ENCODE measurements around the gene EIF3B. TPM values are rescaled to one million over a fixed set of nuclear protein-coding genes. Genes with fewer than 3 reads are reported as not detected.
"Not testable (repeated sequence)": the region's sequence is repeated elsewhere in the genome, so short reads cannot be mapped to it uniquely, and the experiment has no call there.

EIF3B gene
- total and polyA plus RNA-seq, 4 donors: 27.4 to 98.8 (median 60.8) TPM

DNA sequence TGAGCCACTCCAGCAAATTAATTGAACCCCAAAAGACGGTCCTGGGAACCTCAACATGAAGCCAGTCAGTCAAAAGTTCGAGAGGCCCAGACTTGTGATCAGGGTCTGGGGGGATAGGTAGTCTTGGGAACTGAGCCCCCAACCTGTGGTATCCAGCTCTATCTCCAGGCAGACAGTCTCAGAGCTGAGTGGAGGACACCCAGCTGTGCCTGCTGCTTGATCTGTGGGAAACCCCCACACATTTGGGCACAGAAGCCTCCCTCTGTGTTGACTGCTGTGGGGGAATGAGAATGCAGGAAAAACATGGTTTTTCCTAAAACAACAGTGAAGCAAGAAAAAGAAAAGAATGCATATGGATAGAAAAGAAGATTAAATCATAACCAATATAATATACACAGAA, 24.1 kb upstream of the EIF3B start:
- TF ChIP-seq, protein P1, sequence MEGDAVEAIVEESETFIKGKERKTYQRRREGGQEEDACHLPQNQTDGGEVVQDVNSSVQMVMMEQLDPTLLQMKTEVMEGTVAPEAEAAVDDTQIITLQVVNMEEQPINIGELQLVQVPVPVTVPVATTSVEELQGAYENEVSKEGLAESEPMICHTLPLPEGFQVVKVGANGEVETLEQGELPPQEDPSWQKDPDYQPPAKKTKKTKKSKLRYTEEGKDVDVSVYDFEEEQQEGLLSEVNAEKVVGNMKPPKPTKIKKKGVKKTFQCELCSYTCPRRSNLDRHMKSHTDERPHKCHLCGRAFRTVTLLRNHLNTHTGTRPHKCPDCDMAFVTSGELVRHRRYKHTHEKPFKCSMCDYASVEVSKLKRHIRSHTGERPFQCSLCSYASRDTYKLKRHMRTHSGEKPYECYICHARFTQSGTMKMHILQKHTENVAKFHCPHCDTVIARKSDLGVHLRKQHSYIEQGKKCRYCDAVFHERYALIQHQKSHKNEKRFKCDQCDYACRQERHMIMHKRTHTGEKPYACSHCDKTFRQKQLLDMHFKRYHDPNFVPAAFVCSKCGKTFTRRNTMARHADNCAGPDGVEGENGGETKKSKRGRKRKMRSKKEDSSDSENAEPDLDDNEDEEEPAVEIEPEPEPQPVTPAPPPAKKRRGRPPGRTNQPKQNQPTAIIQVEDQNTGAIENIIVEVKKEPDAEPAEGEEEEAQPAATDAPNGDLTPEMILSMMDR (IDR thresholded peaks at IDR 0.05; ENCODE audit: low read depth, low read length, missing input control): no peak
- TF ChIP-seq, protein P2, sequence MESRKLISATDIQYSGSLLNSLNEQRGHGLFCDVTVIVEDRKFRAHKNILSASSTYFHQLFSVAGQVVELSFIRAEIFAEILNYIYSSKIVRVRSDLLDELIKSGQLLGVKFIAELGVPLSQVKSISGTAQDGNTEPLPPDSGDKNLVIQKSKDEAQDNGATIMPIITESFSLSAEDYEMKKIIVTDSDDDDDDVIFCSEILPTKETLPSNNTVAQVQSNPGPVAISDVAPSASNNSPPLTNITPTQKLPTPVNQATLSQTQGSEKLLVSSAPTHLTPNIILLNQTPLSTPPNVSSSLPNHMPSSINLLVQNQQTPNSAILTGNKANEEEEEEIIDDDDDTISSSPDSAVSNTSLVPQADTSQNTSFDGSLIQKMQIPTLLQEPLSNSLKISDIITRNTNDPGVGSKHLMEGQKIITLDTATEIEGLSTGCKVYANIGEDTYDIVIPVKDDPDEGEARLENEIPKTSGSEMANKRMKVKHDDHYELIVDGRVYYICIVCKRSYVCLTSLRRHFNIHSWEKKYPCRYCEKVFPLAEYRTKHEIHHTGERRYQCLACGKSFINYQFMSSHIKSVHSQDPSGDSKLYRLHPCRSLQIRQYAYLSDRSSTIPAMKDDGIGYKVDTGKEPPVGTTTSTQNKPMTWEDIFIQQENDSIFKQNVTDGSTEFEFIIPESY (IDR thresholded peaks at IDR 0.05): no peak
- TF ChIP-seq TAF1 (conservative IDR thresholded peaks at IDR 0.05): no peak
- no peak for TF ChIP-seq SP1 (IDR thresholded peaks at IDR 0.05)
- TF ChIP-seq JUND (IDR thresholded peaks at IDR 0.05): no peak
- TF ChIP-seq GABPA (IDR thresholded peaks at IDR 0.05 in 1 of 2, conservative IDR thresholded peaks at IDR 0.05 in 1 of 2): no peak
- TF ChIP-seq, protein P3, sequence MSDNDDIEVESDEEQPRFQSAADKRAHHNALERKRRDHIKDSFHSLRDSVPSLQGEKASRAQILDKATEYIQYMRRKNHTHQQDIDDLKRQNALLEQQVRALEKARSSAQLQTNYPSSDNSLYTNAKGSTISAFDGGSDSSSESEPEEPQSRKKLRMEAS (IDR thresholded peaks at IDR 0.05): no peak
- TF ChIP-seq, protein P4, sequence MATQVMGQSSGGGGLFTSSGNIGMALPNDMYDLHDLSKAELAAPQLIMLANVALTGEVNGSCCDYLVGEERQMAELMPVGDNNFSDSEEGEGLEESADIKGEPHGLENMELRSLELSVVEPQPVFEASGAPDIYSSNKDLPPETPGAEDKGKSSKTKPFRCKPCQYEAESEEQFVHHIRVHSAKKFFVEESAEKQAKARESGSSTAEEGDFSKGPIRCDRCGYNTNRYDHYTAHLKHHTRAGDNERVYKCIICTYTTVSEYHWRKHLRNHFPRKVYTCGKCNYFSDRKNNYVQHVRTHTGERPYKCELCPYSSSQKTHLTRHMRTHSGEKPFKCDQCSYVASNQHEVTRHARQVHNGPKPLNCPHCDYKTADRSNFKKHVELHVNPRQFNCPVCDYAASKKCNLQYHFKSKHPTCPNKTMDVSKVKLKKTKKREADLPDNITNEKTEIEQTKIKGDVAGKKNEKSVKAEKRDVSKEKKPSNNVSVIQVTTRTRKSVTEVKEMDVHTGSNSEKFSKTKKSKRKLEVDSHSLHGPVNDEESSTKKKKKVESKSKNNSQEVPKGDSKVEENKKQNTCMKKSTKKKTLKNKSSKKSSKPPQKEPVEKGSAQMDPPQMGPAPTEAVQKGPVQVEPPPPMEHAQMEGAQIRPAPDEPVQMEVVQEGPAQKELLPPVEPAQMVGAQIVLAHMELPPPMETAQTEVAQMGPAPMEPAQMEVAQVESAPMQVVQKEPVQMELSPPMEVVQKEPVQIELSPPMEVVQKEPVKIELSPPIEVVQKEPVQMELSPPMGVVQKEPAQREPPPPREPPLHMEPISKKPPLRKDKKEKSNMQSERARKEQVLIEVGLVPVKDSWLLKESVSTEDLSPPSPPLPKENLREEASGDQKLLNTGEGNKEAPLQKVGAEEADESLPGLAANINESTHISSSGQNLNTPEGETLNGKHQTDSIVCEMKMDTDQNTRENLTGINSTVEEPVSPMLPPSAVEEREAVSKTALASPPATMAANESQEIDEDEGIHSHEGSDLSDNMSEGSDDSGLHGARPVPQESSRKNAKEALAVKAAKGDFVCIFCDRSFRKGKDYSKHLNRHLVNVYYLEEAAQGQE (IDR thresholded peaks at IDR 0.05): no peak
- TF ChIP-seq FOXA2 (IDR thresholded peaks at IDR 0.05): no peak
- TF ChIP-seq RAD21 (IDR thresholded peaks at IDR 0.05): no peak
- no peak for TF ChIP-seq FOXA1 (IDR thresholded peaks at IDR 0.05)
- TF ChIP-seq EGR1 (IDR thresholded peaks at IDR 0.05; ENCODE audit: low read depth in 2 of 2): no peak
- 92% methylated on average over 2 of the region's 2 CpGs for WGBS
- no peak for DNase-seq (ENCODE audit: low spot score)
- Histone ChIP-seq H3K27ac (ENCODE audit: low read depth in 1 of 2, low read length in 2 of 2) (no peak overlapping the region), H3K4me1 (ENCODE audit: control insufficient read depth in 4 of 4, insufficient read depth in 4 of 4, low read length in 3 of 4) (no peaks in the 10 kb centered on the region), H3K9ac (ENCODE audit: low read depth in 1 of 2, low read length in 2 of 2) (no peak overlapping the region), H3K27me3 (ENCODE audit: control insufficient read depth in 4 of 4, insufficient read depth in 4 of 4, low read length in 3 of 4) (no peaks in the 10 kb centered on the region), H3K36me3 (ENCODE audit: control insufficient read depth in 4 of 4, insufficient read depth in 3 of 4, low read depth in 1 of 4, low read length in 3 of 4) (no peaks in the 10 kb centered on the region), H3K9me3 (ENCODE audit: control insufficient read depth in 4 of 4, low read length in 3 of 4) (no peaks in the 10 kb centered on the region), H3K4me3 (ENCODE audit: low read depth in 1 of 3, low read length in 3 of 3) (no peak overlapping the region)

DNA sequence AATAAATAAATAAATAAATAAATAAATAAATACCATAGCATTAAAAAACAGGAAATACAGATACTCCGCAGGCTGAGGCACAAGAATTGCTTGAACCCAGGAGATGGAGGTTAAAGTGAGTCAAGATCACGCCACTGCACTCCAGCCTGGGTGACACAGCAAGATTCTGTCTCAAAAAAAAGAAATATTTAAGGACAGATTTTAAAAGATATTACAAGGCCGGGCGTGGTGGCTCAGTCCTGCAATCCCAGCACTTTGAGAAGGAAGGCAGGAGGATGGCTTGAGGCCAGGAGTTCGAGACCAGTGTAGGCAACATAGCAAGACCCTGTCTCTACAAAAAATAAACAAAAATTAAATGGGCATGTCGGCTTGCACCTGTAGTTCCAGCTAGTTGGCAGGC, 22.9 kb upstream of the EIF3B start:
- no peak for DNase-seq (ENCODE audit: low spot score)
- Histone ChIP-seq H3K36me3 (ENCODE audit: control insufficient read depth in 4 of 4, insufficient read depth in 3 of 4, low read depth in 1 of 4, low read length in 3 of 4) (no peaks in the 10 kb centered on the region), H3K9me3 (ENCODE audit: control insufficient read depth in 4 of 4, low read length in 3 of 4) (no peaks in the 10 kb centered on the region), H3K4me1 (ENCODE audit: control insufficient read depth in 4 of 4, insufficient read depth in 4 of 4, low read length in 3 of 4) (no peaks in the 10 kb centered on the region), H3K27me3 (ENCODE audit: control insufficient read depth in 4 of 4, insufficient read depth in 4 of 4, low read length in 3 of 4) (no peaks in the 10 kb centered on the region), H3K4me3 (ENCODE audit: low read depth in 1 of 3, low read length in 3 of 3) (no peak overlapping the region), H3K27ac (ENCODE audit: low read depth in 1 of 2, low read length in 2 of 2) (no peak overlapping the region), H3K9ac (ENCODE audit: low read depth in 1 of 2, low read length in 2 of 2) (no peak overlapping the region)
- WGBS: 85% methylated on average over 6 of the region's 6 CpGs
- TF ChIP-seq, protein P1 (IDR thresholded peaks at IDR 0.05; ENCODE audit: low read depth, low read length, missing input control): no peak
- no peak for TF ChIP-seq TAF1 (conservative IDR thresholded peaks at IDR 0.05)
- no peak for TF ChIP-seq SP1 (IDR thresholded peaks at IDR 0.05)
- no peak for TF ChIP-seq RXRA (IDR thresholded peaks at IDR 0.05)
- TF ChIP-seq RAD21 (IDR thresholded peaks at IDR 0.05): no peak
- TF ChIP-seq JUND (IDR thresholded peaks at IDR 0.05): no peak

DNA sequence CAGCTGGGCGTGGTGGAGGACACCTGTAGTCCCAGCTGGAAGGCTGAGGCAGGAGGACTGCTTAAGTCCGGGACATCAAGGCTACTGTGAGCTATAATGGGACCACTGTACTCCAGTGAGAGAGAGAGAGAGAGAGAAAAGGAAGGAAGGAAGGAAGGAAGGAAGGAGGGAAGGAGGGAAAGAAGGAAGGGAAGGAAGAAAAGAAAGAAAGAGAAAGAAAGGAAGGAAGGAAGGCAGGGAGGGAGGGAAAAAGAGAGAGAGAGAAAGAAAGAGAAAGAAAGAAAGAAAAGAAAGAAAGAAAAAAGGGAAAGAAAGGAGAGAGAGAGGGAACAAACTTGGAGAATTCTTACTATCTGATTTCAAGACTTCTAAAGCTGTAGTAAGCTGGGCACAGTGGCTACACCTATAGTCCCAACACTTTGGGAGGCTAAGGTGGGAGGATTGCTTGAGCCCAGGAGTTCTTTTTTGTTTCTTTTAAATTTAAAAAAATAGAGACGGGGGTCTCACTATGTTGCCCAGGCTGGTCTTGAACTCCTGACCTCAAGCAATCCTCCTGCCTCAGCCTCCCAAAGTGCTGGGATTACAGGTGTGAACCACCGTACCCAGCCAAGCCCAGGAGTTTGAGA, 21.9 kb upstream of the EIF3B start:
- H3K4me3 ChIP-seq (ENCODE audit: low read depth in 1 of 3, low read length in 3 of 3); H3K36me3 ChIP-seq (ENCODE audit: control insufficient read depth in 4 of 4, insufficient read depth in 3 of 4, low read depth in 1 of 4, low read length in 3 of 4); H3K27me3 ChIP-seq (ENCODE audit: control insufficient read depth in 4 of 4, insufficient read depth in 4 of 4, low read length in 3 of 4); H3K9ac ChIP-seq (ENCODE audit: low read depth in 1 of 2, low read length in 2 of 2); H3K4me1 ChIP-seq (ENCODE audit: control insufficient read depth in 4 of 4, insufficient read depth in 4 of 4, low read length in 3 of 4); H3K9me3 ChIP-seq (ENCODE audit: control insufficient read depth in 4 of 4, low read length in 3 of 4); H3K27ac ChIP-seq (ENCODE audit: low read depth in 1 of 2, low read length in 2 of 2); DNase-seq (ENCODE audit: low spot score): not testable (repeated sequence)
- WGBS: 95% methylated on average over 4 of the region's 4 CpGs

All from liver (tissue), 9 donors.